Activated B cell treated with CpG ODN at 0.5 μM for 24 hours (primary cell): Measurements from ENCODE around the gene AHCYL2. TPM values are rescaled to one million over a fixed set of nuclear protein-coding genes. Genes with fewer than 3 reads are reported as not detected.
"Not testable (repeated sequence)": the region's sequence is repeated elsewhere in the genome, so short reads cannot be mapped to it uniquely, and the experiment has no call there.

Source experiments
- ATAC-seq: fragments of 200-7000 bp; cut with Tn5 transposase; one replicate; pipeline ENCODE4 v1.10.0; 2021; ENCODE audit warnings: low read depth, mild to moderate bottlenecking, moderate library complexity
- CTCF ChIA-PET: fragments of 350-600 bp; sonication (Branson Sonifier 250); formaldehyde crosslinking; loops from one replicate; lab custom pipeline; 2021; ENCODE audit warnings: antibody characterized with exemption; lab: Charles Lee
- POLR2A ChIA-PET: fragments of 350-600 bp; sonication (Branson Sonifier 250); formaldehyde crosslinking; loops from one replicate; lab custom pipeline; 2021; ENCODE audit warnings: antibody characterized with exemption; lab: Charles Lee
- DNase-seq: peaks from one replicate; pipeline ENCODE4 v3.0.0; 2022
- H3K27ac Mint-ChIP-seq: one replicate; pipeline ENCODE4 v1.8.0; 2020; ENCODE audit warnings: mixed read lengths
- H3K27me3 Mint-ChIP-seq: one replicate; pipeline ENCODE4 v1.8.0; 2021; ENCODE audit warnings: mixed read lengths
- H3K36me3 Mint-ChIP-seq: one replicate; pipeline ENCODE4 v1.8.0; 2021; ENCODE audit warnings: low read depth, mixed read lengths
- H3K4me1 Mint-ChIP-seq: one replicate; pipeline ENCODE4 v1.8.0; 2021; ENCODE audit warnings: mixed read lengths
- H3K4me3 Mint-ChIP-seq: one replicate; pipeline ENCODE4 v1.8.0; 2020; ENCODE audit warnings: mild to moderate bottlenecking, mixed read lengths
- H3K9me3 Mint-ChIP-seq: one replicate; pipeline ENCODE4 v1.8.0; 2020; ENCODE audit warnings: mixed read lengths
- CTCF ChIP-seq: fragments of 200-600 bp; IDR thresholded peaks from one replicate; pipeline ENCODE4 v1.8.0; 2022; ENCODE audit warnings: antibody characterized with exemption, mild to moderate bottlenecking
- intact Hi-C: fragments of 100-400 bp; cut with micrococcal nuclease; formaldehyde crosslinking; loops from one replicate; pipeline ENCODE4 v1.15.1; 2024
- total RNA-seq: library from RNA; stranded (reverse); gene quantifications from 2 replicates; pipeline ENCODE4 v1.2.3, GENCODE V29; 2022

Gene AHCYL2
- total RNA-seq, 1 donor from 2014 or later: 11.6 TPM

- Mint-ChIP-seq H3K27me3 (no peaks in the 10 kb centered on the region), H3K9me3 (no peaks in the 10 kb centered on the region), H3K4me1 (peaks cover 3% of the 10 kb centered on the region), H3K4me3 (no peak overlapping the region), H3K27ac (no peak overlapping the region), H3K36me3 (no peaks in the 10 kb centered on the region)
- intact Hi-C loops: loop anchor here (5.0 to 10.0 kb wide), 2 partner anchors 370 to 738 kb away; partner anchors contain the start of gene METTL2B
- ChIA-PET CTCF (interaction anchor here (1.0 to 2.1 kb wide), 3 partner anchors 46 to 86 kb away, joined by 3 to 12 read pairs (median 5); no protein-coding TSS in a partner anchor), POLR2A (no interaction called here)
- no peak for DNase-seq
- TF ChIP-seq CTCF: no peak
- ATAC-seq: no peak
These were observed 12.2 kb upstream of the AHCYL2 start for GRCh38 chr7:129212596-129212995.

- no peak overlapping the region for H3K27ac Mint-ChIP-seq
- ChIA-PET CTCF (interaction anchor here (0.7 to 2.1 kb wide), 5 partner anchors 50 to 739 kb away, joined by 3 to 12 read pairs (median 5); no protein-coding TSS in a partner anchor), POLR2A (no interaction called here)
- H3K36me3 Mint-ChIP-seq: no peaks in the 10 kb centered on the region
- H3K9me3 Mint-ChIP-seq: no peaks in the 10 kb centered on the region
- H3K27me3 Mint-ChIP-seq: no peaks in the 10 kb centered on the region
- DNase-seq (no peak), ATAC-seq (no peak)
- intact Hi-C loops: loop anchor here (5.0 to 10.0 kb wide), 2 partner anchors 372 to 739 kb away; partner anchors contain the start of gene METTL2B
- peaks cover 5% of the 10 kb centered on the region for H3K4me1 Mint-ChIP-seq
- no peak overlapping the region for H3K4me3 Mint-ChIP-seq
- TF ChIP-seq CTCF: no peak
These were observed 11.0 kb upstream of the AHCYL2 start for GRCh38 chr7:129213828-129214227.

- intact Hi-C loops: loop anchor here (5.0 to 10.0 kb wide), 2 partner anchors 422 to 741 kb away; partner anchors contain the start of gene METTL2B
- H3K4me1 Mint-ChIP-seq: not testable (repeated sequence)
These were observed 9.1 kb upstream of the AHCYL2 start for GRCh38 chr7:129215691-129216090.

GRCh38 chr7:129216101-129216715 is 8.6 kb upstream of the AHCYL2 start:
- H3K4me1 Mint-ChIP-seq, DNase-seq, POLR2A ChIA-PET, ATAC-seq, H3K36me3 Mint-ChIP-seq, H3K4me3 Mint-ChIP-seq, H3K27me3 Mint-ChIP-seq, H3K9me3 Mint-ChIP-seq, H3K27ac Mint-ChIP-seq: not testable (repeated sequence)
- CTCF ChIA-PET: interaction anchor here (1.7 to 10.5 kb wide), 2 partner anchors 56 kb away, joined by 6 to 169 read pairs; no protein-coding TSS in a partner anchor
- intact Hi-C loops: loop anchor here (5.0 to 10.0 kb wide), 2 partner anchors 421 to 741 kb away; partner anchors contain the start of gene METTL2B

More at GRCh38 chr7:129215691-129216090, 9.1 kb upstream of the AHCYL2 start:
- DNase-seq, H3K27ac Mint-ChIP-seq, H3K9me3 Mint-ChIP-seq, POLR2A ChIA-PET, H3K27me3 Mint-ChIP-seq, H3K4me3 Mint-ChIP-seq, H3K36me3 Mint-ChIP-seq, ATAC-seq: not testable (repeated sequence)
- CTCF ChIA-PET: interaction anchor here (1.2 to 1.7 kb wide), 3 partner anchors 56 to 83 kb away, joined by 3 to 6 read pairs (median 3); no protein-coding TSS in a partner anchor

GRCh38 chr7:129216821-129217416 is 7.9 kb upstream of the AHCYL2 start:
- H3K9me3 Mint-ChIP-seq, H3K4me3 Mint-ChIP-seq, H3K27ac Mint-ChIP-seq, POLR2A ChIA-PET, DNase-seq, ATAC-seq, H3K4me1 Mint-ChIP-seq, H3K36me3 Mint-ChIP-seq, H3K27me3 Mint-ChIP-seq: not testable (repeated sequence)
- intact Hi-C loops: loop anchor here (5.0 to 10.0 kb wide), 2 partner anchors 420 to 742 kb away; partner anchors contain the start of gene METTL2B
- CTCF ChIA-PET: interaction anchor here (0.6 to 10.5 kb wide), 8 partner anchors 15 to 255 kb away, joined by 3 to 169 read pairs (median 16); no protein-coding TSS in a partner anchor

- DNase-seq (peak; percentile 61), ATAC-seq (peak; percentile 83)
- H3K27ac Mint-ChIP-seq: no peak overlapping the region
- TF ChIP-seq CTCF: peak; percentile 32
- intact Hi-C loops: loop anchor here (1.0 to 10.0 kb wide), 7 partner anchors 53 to 744 kb away; partner anchors contain the start of gene METTL2B
- peaks cover 15% of the 10 kb centered on the region for H3K4me1 Mint-ChIP-seq
- CTCF ChIA-PET: interaction anchor here (0.6 to 10.5 kb wide), 38 partner anchors 9 to 480 kb away, joined by 3 to 169 read pairs (median 4); partner anchors contain the start of gene STRIP2
- H3K9me3 Mint-ChIP-seq: no peaks in the 10 kb centered on the region
- POLR2A ChIA-PET: interaction anchor here (0.6 to 1.8 kb wide), 4 partner anchors 52 to 309 kb away, joined by 5 to 12 read pairs (median 9); no protein-coding TSS in a partner anchor
- no peak overlapping the region for H3K4me3 Mint-ChIP-seq
- no peaks in the 10 kb centered on the region for H3K27me3 Mint-ChIP-seq
- H3K36me3 Mint-ChIP-seq: no peaks in the 10 kb centered on the region
These were observed 6.2 kb upstream of the AHCYL2 start for GRCh38 chr7:129218514-129219062.

DNA sequence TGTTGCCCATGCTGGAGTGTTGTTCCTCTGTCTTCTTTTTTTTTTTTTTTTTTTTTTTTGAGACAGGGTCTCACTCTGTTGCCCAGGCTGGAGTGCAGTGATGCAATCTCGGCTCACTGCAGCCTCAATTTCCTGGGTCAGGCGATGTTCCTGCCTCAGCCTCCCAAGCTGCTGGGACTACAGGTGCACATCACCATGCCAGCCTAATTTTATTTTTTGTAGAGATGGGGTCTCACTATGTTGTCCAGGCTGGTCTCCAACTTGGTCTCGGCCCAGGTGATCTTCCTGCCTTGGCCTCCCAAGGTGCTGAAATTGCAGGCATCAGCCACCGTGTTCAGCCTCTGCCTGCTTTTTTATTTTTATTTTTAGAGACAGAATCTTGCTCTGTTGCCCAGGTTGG is 5.7 kb upstream of the AHCYL2 start:
- H3K4me3 Mint-ChIP-seq, DNase-seq, H3K9me3 Mint-ChIP-seq, ATAC-seq, H3K36me3 Mint-ChIP-seq, H3K27ac Mint-ChIP-seq, H3K27me3 Mint-ChIP-seq: not testable (repeated sequence)
- intact Hi-C loops: loop anchor here (2.0 to 10.0 kb wide), 3 partner anchors 418 to 744 kb away; partner anchors contain the start of gene METTL2B
- CTCF ChIA-PET: interaction anchor here (1.1 to 10.5 kb wide), 22 partner anchors 10 to 253 kb away, joined by 3 to 169 read pairs (median 8); no protein-coding TSS in a partner anchor
- POLR2A ChIA-PET: interaction anchor here (0.9 to 1.8 kb wide), 3 partner anchors 51 to 78 kb away, joined by 6 to 12 read pairs (median 12); no protein-coding TSS in a partner anchor
- peaks cover 17% of the 10 kb centered on the region for H3K4me1 Mint-ChIP-seq
